Activated CD8-positive, alpha-beta memory T cell treated with anti-CD3 and anti-CD28 coated beads, Interleukin-2, amount 50 U/mL, for 4 hours (primary cell): Measurements from ENCODE around the gene FAM200A.
"Not testable (repeated sequence)": the region's sequence is repeated elsewhere in the genome, so short reads cannot be mapped to it uniquely, and the experiment has no call there.

Source experiments
- DNase-seq: peaks from one replicate; pipeline ENCODE4 v3.0.0-alpha.2; 2020

Gene FAM200A

GRCh38 chr7:99558306-99559174, 6.6 kb upstream of the FAM200A start, which contains the start of gene ZNF655:
Gene ZNF655 (plus strand): TSS chr7:99558642. CDS start chr7:99560560, 1,918 bp downstream.
- peak; percentile 91 for DNase-seq

GRCh38 chr7:99557940-99558305, 6.0 kb upstream of the FAM200A start:
- DNase-seq = no peak

- DNase-seq = no peak
These were observed 5.3 kb upstream of the FAM200A start for GRCh38 chr7:99557196-99557607.

- no peak for DNase-seq
These were observed 3.0 kb upstream of the FAM200A start for GRCh38 chr7:99554939-99555338.

GRCh38 chr7:99553039-99553438, 1.1 kb upstream of the FAM200A start:
- no peak for DNase-seq

GRCh38 chr7:99551334-99551733, 580 bp downstream of the FAM200A start:
- DNase-seq = no peak

- DNase-seq = not testable (repeated sequence)
These were observed 2.4 kb downstream of the FAM200A start for GRCh38 chr7:99549545-99549944.

- not testable (repeated sequence) for DNase-seq
These were observed 6.6 kb downstream of the FAM200A start for GRCh38 chr7:99545308-99545707.

GRCh38 chr7:99543916-99544315, 8.0 kb downstream of the FAM200A start:
- DNase-seq = no peak

GRCh38 chr7:99543081-99543671, 8.7 kb downstream of the FAM200A start:
- no peak for DNase-seq

- DNase-seq = no peak
These were observed 10.7 kb downstream of the FAM200A start for GRCh38 chr7:99541212-99541611.

- DNase-seq = no peak
These were observed 11.4 kb downstream of the FAM200A start for GRCh38 chr7:99540542-99540941.

- no peak for DNase-seq
These were observed 12.6 kb downstream of the FAM200A start for GRCh38 chr7:99539213-99539811.

GRCh38 chr7:99535667-99536066, 16.2 kb downstream of the FAM200A start:
- no peak for DNase-seq

- no peak for DNase-seq
These were observed 20.6 kb downstream of the FAM200A start for GRCh38 chr7:99531354-99531765.

- DNase-seq = peak; percentile 29
These were observed 26.0 kb downstream of the FAM200A start for GRCh38 chr7:99525713-99526440.

GRCh38 chr7:99521399-99521798, 30.5 kb downstream of the FAM200A start:
- no peak for DNase-seq

- no peak for DNase-seq
These were observed 37.9 kb downstream of the FAM200A start for GRCh38 chr7:99514050-99514449.

- no peak for DNase-seq
These were observed 46.6 kb downstream of the FAM200A start for GRCh38 chr7:99505324-99505662.

GRCh38 chr7:99504603-99505323, 47.2 kb downstream of the FAM200A start, which contains the start of gene ZKSCAN5:
Gene ZKSCAN5 (plus strand): TSS chr7:99504662. CDS start chr7:99506045, 1,383 bp downstream.
- DNase-seq = peak; percentile 97

GRCh38 chr7:99504281-99504602, 47.7 kb downstream of the FAM200A start:
- no peak for DNase-seq

GRCh38 chr7:99501236-99501635, 50.7 kb downstream of the FAM200A start:
- not testable (repeated sequence) for DNase-seq

GRCh38 chr7:99500637-99501009, 51.3 kb downstream of the FAM200A start:
- DNase-seq = no peak
